HCT116 (cell line): ENCODE measurements around the gene GMIP. TPM values are rescaled to one million over a fixed set of nuclear protein-coding genes. Genes with fewer than 3 reads are reported as not detected.

Source experiments
- ATAC-seq: fragments of 200-7000 bp; cut with Tn5 transposase; 2 replicates; pipeline ENCODE4 v1.9.1; 2020; ENCODE audit warnings: mild to moderate bottlenecking, moderate library complexity
- BruUV-seq: library from RNA; stranded (reverse); fragments of 400-500 nt; replicated peaks from 2 replicates; lab custom pipeline; 2021; lab: Mats Ljungman, UMichigan
- CTCF ChIA-PET: fragments of 300-600 bp; sonication (Branson Sonifier 250); formaldehyde crosslinking; loops from one replicate; lab custom pipeline; 2021; ENCODE audit warnings: antibody characterized with exemption; lab: Charles Lee
- POLR2A ChIA-PET: fragments of 300-600, 350-600 bp; sonication (Branson Sonifier 250); formaldehyde crosslinking; loops from one replicate; lab custom pipeline; 2021; ENCODE audit warnings: antibody characterized with exemption; lab: Charles Lee
- RAD21 ChIA-PET, 2 experiments: fragments of 300-600 bp; sonication (Branson Sonifier 250); formaldehyde crosslinking; loops; one replicate each; lab custom pipeline; 2023; ENCODE audit warnings: low total read pairs in 2 of 2; ENCODE audit not compliant: uncharacterized antibody in 2 of 2, unreplicated experiment in 2 of 2, low non-redundant PET in 1 of 2; lab: Charles Lee
- DNase-seq: peaks from one replicate; pipeline ENCODE4 v3.0.0-alpha.2; 2010; ENCODE audit warnings: low read depth, low spot score
- H2AFZ ChIP-seq: fragments of 200-600 bp; shearing (Covaris generic), sonication (generic); 2 replicates; pipeline ENCODE4 v1.6.1; 2017; ENCODE audit warnings: low read depth, mixed run types, mixed read lengths, antibody characterized with exemption, low read length; ENCODE audit not compliant: poor library complexity, severe bottlenecking
- H3K27ac ChIP-seq: 2 replicates; pipeline ENCODE4 v1.5.1; 2012; ENCODE audit warnings: low read depth, low read length
- H3K27me3 ChIP-seq: fragments of 200-600 bp; sonication (generic); 2 replicates; pipeline ENCODE4 v1.6.1; 2016; ENCODE audit warnings: mixed run types, low read length, mixed read lengths; ENCODE audit not compliant: insufficient read depth
- H3K36me3 ChIP-seq, 2 experiments: fragments of 200-500 bp in 1 of 2; fragments of 200-600 bp in 1 of 2; sonication (Bioruptor generic) in 1 of 2; sonication (generic) in 1 of 2; 2 replicates each; pipeline versions ENCODE4 v1.5.1 to v1.6.1; 2014 to 2016; ENCODE audit warnings: low read length in 2 of 2, inconsistent platforms in 1 of 2, mixed read lengths in 1 of 2, mixed run types in 1 of 2; ENCODE audit not compliant: insufficient read depth in 2 of 2, control insufficient read depth in 1 of 2
- H3K4me1 ChIP-seq, 2 experiments: fragments of 200-600 bp in 1 of 2; sonication (generic) in 1 of 2; 2 replicates each; pipeline versions ENCODE4 v1.5.1 to v1.6.1; 2012 to 2017; ENCODE audit warnings: low read length in 2 of 2, inconsistent platforms in 1 of 2, mild to moderate bottlenecking in 1 of 2, mixed read lengths in 1 of 2, mixed run types in 1 of 2, moderate library complexity in 1 of 2; ENCODE audit not compliant: insufficient read depth in 2 of 2, control insufficient read depth in 1 of 2
- H3K4me2 ChIP-seq: fragments of 200-600 bp; sonication (generic); 2 replicates; pipeline ENCODE4 v1.6.1; 2017; ENCODE audit warnings: mixed run types, low read length, mixed read lengths
- H3K4me3 ChIP-seq, 2 experiments: fragments of 200-600 bp in 1 of 2; sonication (generic) in 1 of 2; replicated peaks in 1 of 2; 2 replicates each; pipeline ENCODE4 v1.5.1; 2011 to 2016; ENCODE audit warnings: low read length in 2 of 2, control low read depth in 1 of 2, low read depth in 1 of 2, mild to moderate bottlenecking in 1 of 2, mixed read lengths in 1 of 2, mixed run types in 1 of 2
- H3K79me2 ChIP-seq: fragments of 200-600 bp; sonication (generic); 2 replicates; pipeline ENCODE4 v1.6.1; 2017; ENCODE audit warnings: mild to moderate bottlenecking, mixed run types, low read length, moderate library complexity, mixed read lengths; ENCODE audit not compliant: insufficient read depth
- H3K9ac ChIP-seq: fragments of 200-600 bp; sonication (generic); 2 replicates; pipeline ENCODE4 v1.6.1; 2016; ENCODE audit warnings: low read length, mixed read lengths
- H3K9me2 ChIP-seq: fragments of 200-600 bp; sonication (generic), shearing (Covaris generic); 2 replicates; pipeline ENCODE4 v1.6.1; 2017; ENCODE audit warnings: mixed run types, mild to moderate bottlenecking, moderate library complexity; ENCODE audit not compliant: insufficient read depth
- H3K9me3 ChIP-seq, 2 experiments: fragments of 200-500 bp in 1 of 2; fragments of 200-600 bp in 1 of 2; sonication (Bioruptor generic) in 1 of 2; sonication (generic) in 1 of 2; 2 replicates each; pipeline ENCODE4 v1.6.1; 2014 to 2017; ENCODE audit warnings: low read length in 2 of 2, mixed read lengths in 2 of 2, inconsistent platforms in 1 of 2, low read depth in 1 of 2, mild to moderate bottlenecking in 1 of 2, mixed run types in 1 of 2, moderate library complexity in 1 of 2; ENCODE audit not compliant: control insufficient read depth in 1 of 2, insufficient read depth in 1 of 2
- H4K20me1 ChIP-seq: fragments of 200-600 bp; sonication (generic), shearing (Covaris generic); 2 replicates; pipeline ENCODE4 v1.6.1; 2017; ENCODE audit warnings: mixed run types, mild to moderate bottlenecking, moderate library complexity; ENCODE audit not compliant: insufficient read depth
- ATF3 ChIP-seq: IDR thresholded peaks from 2 replicates; pipeline ENCODE4 v1.6.1; 2012
- CBX3 ChIP-seq: IDR thresholded peaks from 2 replicates; pipeline ENCODE4 v1.6.1; 2012; ENCODE audit warnings: low read depth
- CEBPB ChIP-seq: IDR thresholded peaks from 2 replicates; pipeline ENCODE4 v1.6.1; 2012; ENCODE audit warnings: low read depth
- CTCF ChIP-seq, 3 experiments: fragments of 200-600 bp in 1 of 3; sonication (generic) in 1 of 3; IDR thresholded peaks in 2 of 3; conservative IDR thresholded peaks in 1 of 3; 2 replicates each; pipeline ENCODE4 v1.5.1; 2012 to 2017; ENCODE audit warnings: low read depth in 2 of 3, low read length in 2 of 3, antibody characterized with exemption in 1 of 3, borderline replicate concordance in 1 of 3, control low read depth in 1 of 3, mild to moderate bottlenecking in 1 of 3, mixed read lengths in 1 of 3, mixed run types in 1 of 3, moderate library complexity in 1 of 3; ENCODE audit not compliant: insufficient read depth in 1 of 3
- ELF1 ChIP-seq: IDR thresholded peaks from 2 replicates; pipeline ENCODE4 v1.6.1; 2012; ENCODE audit warnings: low read depth, borderline replicate concordance
- EZH2 ChIP-seq: fragments of 200-600 bp; sonication (generic); IDR thresholded peaks from 2 replicates; pipeline ENCODE4 v1.6.1; 2017; ENCODE audit warnings: antibody characterized with exemption, mixed run types
- EZH2phosphoT487 ChIP-seq: fragments of 200-600 bp; IDR thresholded peaks from 2 replicates; pipeline ENCODE4 v1.6.1; 2018; ENCODE audit warnings: antibody characterized with exemption, borderline replicate concordance
- FOSL1 ChIP-seq: IDR thresholded peaks from 2 replicates; pipeline ENCODE4 v1.6.1; 2012; ENCODE audit warnings: low read depth
- MAX ChIP-seq: IDR thresholded peaks from 2 replicates; pipeline ENCODE4 v1.6.1; 2012
- POLR2AphosphoS5 ChIP-seq: IDR thresholded peaks from 2 replicates; pipeline ENCODE4 v1.6.1; 2011; ENCODE audit warnings: mild to moderate bottlenecking, low read depth, low read length, moderate library complexity
- RAD21 ChIP-seq: IDR thresholded peaks from 2 replicates; pipeline ENCODE4 v1.6.1; 2012; ENCODE audit warnings: low read depth, mild to moderate bottlenecking
- REST ChIP-seq: IDR thresholded peaks from 2 replicates; pipeline ENCODE4 v1.6.1; 2012; ENCODE audit warnings: low read depth
- SIN3A ChIP-seq: IDR thresholded peaks from 2 replicates; pipeline ENCODE4 v1.6.1; 2012; ENCODE audit warnings: low read depth
- TCF7L2 ChIP-seq: IDR thresholded peaks from 2 replicates; pipeline ENCODE4 v1.7.0; 2011; ENCODE audit warnings: borderline replicate concordance, inconsistent platforms; ENCODE audit not compliant: insufficient read depth, insufficient read length; ENCODE audit errors: extremely low read depth
- YY1 ChIP-seq: IDR thresholded peaks from 2 replicates; pipeline ENCODE4 v1.6.1; 2011; ENCODE audit warnings: low read length, low read depth, moderate library complexity, mild to moderate bottlenecking; ENCODE audit not compliant: insufficient replicate concordance; ENCODE audit errors: extremely low read depth
- ZBTB33 ChIP-seq: IDR thresholded peaks from 2 replicates; pipeline ENCODE4 v1.6.1; 2011; ENCODE audit warnings: mild to moderate bottlenecking, low read length, moderate library complexity; ENCODE audit not compliant: insufficient replicate concordance; ENCODE audit errors: extremely low read depth
- ZFX ChIP-seq: fragments of 450-650 bp; IDR thresholded peaks from 2 replicates; pipeline ENCODE4 v1.6.1; 2017
- ZNF274 ChIP-seq: fragments of 200-500 bp; sonication (Bioruptor generic); IDR thresholded peaks from 2 replicates; pipeline ENCODE4 v1.6.1; 2014; ENCODE audit warnings: mild to moderate bottlenecking, low read depth, low read length, inconsistent platforms
- intact Hi-C: fragments of 100-400 bp; cut with micrococcal nuclease; formaldehyde crosslinking; loops from 2 replicates; pipeline ENCODE4 v1.10.0; 2022
- total RNA-seq: library from RNA; stranded (reverse); gene quantifications from one replicate; pipeline ENCODE4 v1.2.1, GENCODE V29; 2021; ENCODE audit not compliant: unreplicated experiment

The GMIP gene
- total RNA-seq, 1 experiment from 2014 or later: 16.3 TPM

GRCh38 chr19:19668230-19669012, 25.0 kb upstream of the GMIP start, which contains the start of gene ZNF101:
TSS of gene ZNF101 (plus strand) at chr19:19668839. CDS start at chr19:19668964, 125 bp downstream.
- no peaks in the 10 kb centered on the region for H3K9me3 ChIP-seq
- ChIA-PET RAD21 (no interaction called here), CTCF (no interaction called here), POLR2A (no interaction called here)
- BruUV-seq: no TSS peak
- H4K20me1 ChIP-seq: no peaks in the 10 kb centered on the region
- DNase-seq (peak; percentile 89), ATAC-seq (peak; percentile 81)
- peak within 1 kb of the TSS; percentile 85 to 88 for H3K4me3 ChIP-seq
- H3K9me2 ChIP-seq: no peaks in the 10 kb centered on the region
- peak within 1 kb of the TSS; percentile 87 for H3K4me2 ChIP-seq
- H3K27ac ChIP-seq: peak within 1 kb of the TSS; percentile 94
- intact Hi-C loops: loop anchor here (1.0 to 2.0 kb wide), 2 partner anchors 64 to 108 kb away; partner anchors contain the start of gene ZNF14
- H3K27me3 ChIP-seq: no peaks in the 10 kb centered on the region
- peak within 1 kb of the TSS; percentile 92 for H3K9ac ChIP-seq
- peaks cover 0 to 3% of the 10 kb centered on the region in 2 experiments; a peak in 1 of 4 replicates for H3K36me3 ChIP-seq
- H3K4me1 ChIP-seq: peaks cover 10 to 19% of the 10 kb centered on the region in 2 experiments
- H3K79me2 ChIP-seq: peaks cover 35% of the 10 kb centered on the region
- peak within 1 kb of the TSS; percentile 82 for H2AFZ ChIP-seq
- TF ChIP-seq REST (no peak), CTCF (IDR thresholded peaks at IDR 0.05 in 2 of 3, conservative IDR thresholded peaks at IDR 0.05 in 1 of 3; ENCODE audit: borderline replicate concordance in 1 of 3, insufficient read depth in 1 of 3, low read depth in 2 of 3, low read length in 2 of 3) (no peak), ATF3 (no peak), EZH2 (no peak), ELF1 (peak; percentile 56), CBX3 (no peak), EZH2phosphoT487 (no peak), ZNF274 (no peak), RAD21 (no peak), ZBTB33 (no peak), FOSL1 (no peak), YY1 (no peak), SIN3A (no peak), MAX (no peak), ZFX (0 out of 2 replicates have a peak, but pooled peaks have one; percentile 43), CEBPB (no peak), POLR2AphosphoS5 (peak; percentile 81), TCF7L2 (peak; percentile 65)
